ENCODE measurements around the gene INTS7.

GRCh38 chr1:212053993-212054392 lies 18.6 kb upstream of the INTS7 start:
- no peak for TF ChIP-seq SP1 (IDR thresholded peaks at IDR 0.05; ENCODE audit: low read depth)
- TF ChIP-seq TCF7L2 (IDR thresholded peaks at IDR 0.05; ENCODE audit: borderline replicate concordance, extremely low read depth, insufficient read depth, insufficient read length): no peak
- TF ChIP-seq ZBTB33 (IDR thresholded peaks at IDR 0.05; ENCODE audit: extremely low read depth, insufficient replicate concordance, low read length): no peak
